Measurements from ENCODE around the gene CNBP. TPM values are rescaled to one million over a fixed set of nuclear protein-coding genes. Genes with fewer than 3 reads are reported as not detected.
"Not testable (repeated sequence)": the region's sequence is repeated elsewhere in the genome, so short reads cannot be mapped to it uniquely, and the experiment has no call there.

Gene CNBP
- total RNA-seq, 1 donor from 2014 or later: 169 TPM

DNA sequence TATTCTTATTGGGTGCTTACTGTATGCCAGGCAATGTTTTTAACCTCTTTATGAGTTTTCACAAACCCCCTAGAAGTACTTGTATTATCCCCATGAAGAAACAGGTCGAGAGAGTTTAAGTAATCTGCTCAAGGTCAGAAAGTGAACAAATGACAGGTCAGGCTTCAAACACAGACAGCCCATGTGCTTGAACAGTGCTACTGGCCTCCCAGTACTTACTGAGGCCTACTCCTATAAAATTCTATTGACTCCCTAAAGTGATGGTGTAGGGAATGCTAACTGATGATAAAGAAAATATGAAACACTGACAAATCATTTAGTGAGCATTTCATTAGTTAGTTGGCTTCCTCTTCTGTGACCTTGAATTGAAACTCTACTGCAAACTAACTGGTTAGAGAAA is 4.2 kb upstream of the CNBP start:
- FAIRE-seq: no peak
- no peak for DNase-seq (ENCODE audit: low spot score in 2 of 2)

- no peak for FAIRE-seq
- no peak for DNase-seq (ENCODE audit: low spot score in 2 of 2)
These were observed 2.1 kb upstream of the CNBP start for GRCh38 chr3:129185783-129186182.

- not testable (repeated sequence) for FAIRE-seq; DNase-seq (ENCODE audit: low spot score in 2 of 2)
These were observed 1.3 kb upstream of the CNBP start for GRCh38 chr3:129184784-129185542.

- DNase-seq (ENCODE audit: low spot score in 2 of 2): peak; percentile 28 to 41
These were observed 631 bp upstream of the CNBP start for GRCh38 chr3:129184396-129184657.

GRCh38 chr3:129182390-129183185 is 1.1 kb downstream of the CNBP start:
- FAIRE-seq: no peak
- no peak for DNase-seq (ENCODE audit: low spot score in 2 of 2)

More at GRCh38 chr3:129184396-129184657, 631 bp upstream of the CNBP start:
- FAIRE-seq: no peak

DNA sequence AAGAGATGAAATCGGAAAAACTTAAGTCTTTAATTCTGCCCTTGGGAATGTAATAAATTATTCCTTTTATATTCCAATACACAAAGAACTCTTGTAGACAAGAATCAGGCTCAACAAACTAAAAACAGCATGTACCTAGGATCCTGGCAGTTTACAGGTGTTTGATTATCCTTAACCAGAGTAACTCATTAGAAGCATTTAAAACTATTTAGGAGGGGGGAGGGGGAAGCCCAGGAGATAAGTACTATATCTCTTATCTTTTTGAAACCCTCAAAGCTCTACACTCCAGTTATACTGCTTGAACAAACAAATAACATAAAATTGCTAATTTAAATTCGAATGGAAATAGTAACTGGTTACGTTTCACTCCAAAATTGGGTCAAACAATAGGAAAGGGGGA is 1.9 kb downstream of the CNBP start:
- FAIRE-seq (no peak), DNase-seq (ENCODE audit: low spot score in 2 of 2) (no peak)

GRCh38 chr3:129180461-129180860 is 3.2 kb downstream of the CNBP start:
- DNase-seq (ENCODE audit: low spot score in 2 of 2) (no peak), FAIRE-seq (no peak)

DNA sequence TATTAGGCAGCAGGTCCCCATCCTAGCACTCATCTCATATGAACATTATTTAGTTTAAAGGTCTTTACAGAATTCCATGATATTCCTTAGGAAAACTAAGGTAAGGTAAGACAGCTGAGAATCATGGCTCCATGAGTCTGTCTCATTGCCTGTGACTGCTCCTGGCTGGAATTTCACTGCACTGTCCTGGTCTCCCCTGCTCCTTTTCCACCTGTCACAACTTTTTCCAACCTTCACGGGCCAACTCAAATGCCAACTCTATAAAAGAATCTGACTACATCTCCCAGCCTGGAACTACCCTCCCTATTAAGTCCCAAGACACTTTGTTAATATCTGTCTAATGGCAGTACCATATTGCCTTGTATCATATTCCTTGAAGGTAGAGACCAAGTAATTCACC is 7.6 kb downstream of the CNBP start:
- DNase-seq (ENCODE audit: low spot score in 2 of 2) (no peak), FAIRE-seq (no peak)

DNA sequence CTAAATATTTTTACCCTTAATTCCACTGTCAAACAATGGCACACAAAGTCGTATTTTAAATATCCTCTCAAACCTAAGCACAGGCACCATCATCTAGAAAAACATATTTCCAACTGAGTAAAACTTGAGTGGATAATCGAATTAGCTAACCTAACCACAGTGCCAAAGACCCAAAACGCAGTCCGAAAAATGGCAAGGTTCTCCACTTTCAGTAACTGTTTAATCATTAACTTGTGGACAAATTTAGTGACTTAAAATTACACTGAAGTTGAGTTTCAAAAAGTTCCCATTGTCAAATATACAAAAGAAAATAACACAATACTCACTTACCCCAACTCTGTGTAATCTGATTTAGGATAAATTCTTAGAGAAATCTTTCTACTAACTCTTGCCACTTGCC is 10.0 kb downstream of the CNBP start:
- FAIRE-seq: no peak

GRCh38 chr3:129173206-129173605 is 10.5 kb downstream of the CNBP start:
- DNase-seq (ENCODE audit: low spot score in 2 of 2): no peak
- FAIRE-seq: no peak

More for the DNA sequence above, 10.0 kb downstream of the CNBP start:
- DNase-seq (ENCODE audit: low spot score in 2 of 2): no peak

DNA sequence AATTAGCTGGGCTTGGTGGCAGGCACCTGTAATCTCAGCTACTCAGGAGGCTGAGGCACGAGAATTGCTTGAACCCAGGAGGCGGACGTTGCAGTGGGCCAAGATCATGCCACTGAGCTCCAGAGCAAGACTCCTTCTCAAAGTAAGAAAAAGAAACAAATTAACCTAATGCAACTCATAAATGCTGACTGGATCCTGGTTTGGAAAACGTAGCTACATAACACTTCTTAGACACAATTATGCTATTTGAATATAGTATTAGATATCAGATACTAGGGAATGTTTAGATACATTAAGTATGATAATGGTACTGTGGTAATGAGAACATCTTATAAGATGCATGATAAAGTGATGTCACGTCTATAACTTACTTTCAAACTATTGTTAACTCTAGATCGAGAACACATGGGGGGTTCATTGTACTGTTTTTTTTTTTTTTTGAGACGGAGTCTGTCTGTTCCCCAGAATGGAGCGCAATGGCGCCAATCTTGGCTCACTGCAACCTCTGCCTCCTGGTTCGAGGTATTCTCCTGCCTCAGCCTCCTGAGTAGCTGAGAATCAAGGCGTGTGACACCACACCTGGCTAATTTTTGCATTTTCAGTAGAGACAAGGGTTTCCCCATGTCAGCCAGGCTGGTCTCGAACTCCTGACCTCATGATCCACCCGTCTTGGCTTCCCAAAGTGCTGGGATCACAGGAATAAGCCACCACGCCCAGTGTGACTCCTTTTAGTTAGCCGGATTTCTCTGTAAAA is 16.9 kb downstream of the CNBP start:
- no peak for FAIRE-seq

DNA sequence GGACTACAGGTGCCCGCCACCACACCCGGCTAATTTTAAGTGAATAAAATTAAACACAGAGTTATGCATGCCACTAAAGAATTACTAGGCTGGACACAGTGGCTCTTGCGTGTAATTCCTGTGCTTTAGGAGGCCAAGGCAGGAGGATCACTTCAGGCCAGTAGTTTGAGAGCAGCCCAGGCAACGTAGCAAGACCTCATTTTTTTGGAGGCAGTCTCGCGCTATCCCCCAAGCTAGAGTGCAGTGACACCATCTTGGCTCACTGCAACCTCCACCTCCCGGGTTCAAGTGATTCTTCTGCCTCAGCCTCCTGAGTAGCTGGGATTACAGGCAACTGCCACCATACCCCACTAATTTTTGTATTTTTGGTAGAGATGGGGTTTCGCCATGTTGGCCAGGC is 18.1 kb downstream of the CNBP start:
- not testable (repeated sequence) for FAIRE-seq; DNase-seq (ENCODE audit: low spot score in 2 of 2)

More for the DNA sequence above, 16.9 kb downstream of the CNBP start:
- DNase-seq (ENCODE audit: low spot score in 2 of 2): no peak

GRCh38 chr3:129164500-129164899 is 19.2 kb downstream of the CNBP start:
- DNase-seq (ENCODE audit: low spot score in 2 of 2): no peak
- no peak for FAIRE-seq

DNA sequence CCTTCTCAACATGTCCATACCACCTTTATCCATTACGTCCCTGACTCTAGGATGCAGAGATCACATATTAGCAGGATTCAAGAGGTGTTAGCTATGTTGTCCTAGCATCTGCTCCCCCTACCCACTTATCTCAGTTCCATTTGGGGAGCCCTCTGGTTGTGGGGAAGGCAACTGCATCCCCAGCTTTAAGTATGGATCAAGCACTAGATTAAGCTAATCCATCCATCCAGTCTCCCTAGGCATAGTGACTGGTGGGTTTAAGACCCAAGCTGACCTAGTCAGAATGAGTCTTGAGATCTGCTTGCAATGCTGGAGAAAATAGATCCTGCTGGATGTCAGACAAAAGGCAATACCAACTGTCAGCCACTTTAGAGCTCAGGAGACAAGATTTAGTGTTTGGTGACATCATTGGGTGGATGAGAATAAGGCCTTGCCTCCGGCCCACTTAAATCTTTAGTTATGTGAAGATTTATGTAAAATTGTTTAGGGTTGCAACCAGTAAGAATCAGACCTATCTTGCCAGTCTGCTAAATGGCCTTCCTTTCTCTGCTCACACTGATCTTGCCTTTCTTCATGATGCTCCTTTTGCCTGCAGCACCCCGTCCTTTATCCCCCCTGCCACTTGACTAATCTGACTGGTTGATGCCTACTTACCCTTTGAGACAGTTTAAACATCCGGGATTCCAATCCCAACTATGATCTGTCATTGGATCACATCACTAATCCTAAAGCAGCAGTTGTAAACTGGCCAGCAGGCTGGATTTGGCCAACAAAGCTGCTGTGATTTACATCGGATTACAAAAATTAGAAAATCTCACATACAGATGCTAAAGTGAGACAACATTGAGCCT is 20.7 kb downstream of the CNBP start:
- FAIRE-seq: no peak
- no peak for DNase-seq (ENCODE audit: low spot score in 2 of 2)

- no peak for DNase-seq (ENCODE audit: low spot score in 2 of 2)
These were observed 21.8 kb downstream of the CNBP start for GRCh38 chr3:129161860-129162271.

GRCh38 chr3:129160891-129161859 is 22.5 kb downstream of the CNBP start, which contains the start of gene ISY1:
Gene ISY1 (minus strand): TSS chr3:129161063. CDS start chr3:129160975, 88 bp downstream.
- FAIRE-seq: no peak
- DNase-seq (ENCODE audit: low spot score in 2 of 2): peak; percentile 83 to 90

More at GRCh38 chr3:129161860-129162271, 21.8 kb downstream of the CNBP start:
- FAIRE-seq: no peak

GRCh38 chr3:129144786-129145185 is 38.9 kb downstream of the CNBP start:
- no peak for DNase-seq (ENCODE audit: low spot score in 2 of 2)
- no peak for FAIRE-seq

DNA sequence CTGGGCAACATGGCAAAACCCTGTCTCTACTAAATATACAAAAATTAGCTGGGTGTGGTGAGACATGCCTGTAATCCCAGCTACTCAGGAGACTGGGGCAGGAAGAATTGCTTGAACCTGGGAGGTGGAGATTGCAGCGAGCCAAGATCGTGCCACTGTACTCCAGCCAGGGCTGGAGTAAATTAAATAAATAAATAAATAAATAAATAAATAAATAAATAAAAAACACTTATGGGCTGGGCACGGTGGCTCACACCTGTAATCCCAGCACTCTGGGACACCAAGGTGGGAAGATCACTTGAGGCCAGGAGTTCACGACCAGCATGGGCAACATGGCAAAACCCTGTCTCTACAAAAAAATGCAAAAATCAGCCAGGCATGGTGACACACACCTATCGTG is 42.7 kb downstream of the CNBP start:
- not testable (repeated sequence) for FAIRE-seq

GRCh38 chr3:129139911-129140310 is 43.8 kb downstream of the CNBP start:
- FAIRE-seq (no peak), DNase-seq (ENCODE audit: low spot score in 2 of 2) (no peak)

More for the DNA sequence above, 42.7 kb downstream of the CNBP start:
- DNase-seq (ENCODE audit: low spot score in 2 of 2): not testable (repeated sequence)
